GM23338 (cell line): ENCODE measurements around the gene BAD. TPM values are rescaled to one million over a fixed set of nuclear protein-coding genes. Genes with fewer than 3 reads are reported as not detected.

Source experiments
- ATAC-seq: fragments of 200-7000 bp; cut with Tn5 transposase; 3 replicates; pipeline ENCODE4 v1.9.1; 2020
- DNase-seq: peaks from one replicate; pipeline ENCODE4 v3.0.0-alpha.2; 2015; ENCODE audit warnings: low spot score
- H2AFZ ChIP-seq: fragments of 200-600 bp; sonication (generic); 2 replicates; pipeline ENCODE4 v1.8.0; 2016; ENCODE audit warnings: antibody characterized with exemption, mild to moderate bottlenecking, moderate library complexity
- H3F3A ChIP-seq: fragments of 200-600 bp; sonication (generic); replicated peaks from 2 replicates; pipeline ENCODE4 v1.8.0; 2017; ENCODE audit warnings: antibody characterized with exemption, mixed run types, low read depth
- H3K27ac ChIP-seq: fragments of 200-600 bp; sonication (generic); 2 replicates; pipeline ENCODE4 v1.6.1; 2016; ENCODE audit warnings: low read depth
- H3K27me3 ChIP-seq: fragments of 200-600 bp; sonication (generic); 2 replicates; pipeline ENCODE4 v1.8.0; 2016; ENCODE audit warnings: mild to moderate bottlenecking, mixed run types, moderate library complexity; ENCODE audit not compliant: insufficient read depth
- H3K36me3 ChIP-seq: fragments of 200-600 bp; sonication (generic); 2 replicates; pipeline ENCODE4 v1.8.0; 2016; ENCODE audit warnings: mild to moderate bottlenecking; ENCODE audit not compliant: insufficient read depth
- H3K4me1 ChIP-seq: fragments of 200-600 bp; sonication (generic); 2 replicates; pipeline ENCODE4 v1.8.0; 2016; ENCODE audit warnings: mild to moderate bottlenecking, moderate library complexity; ENCODE audit not compliant: insufficient read depth
- H3K4me2 ChIP-seq: fragments of 200-600 bp; sonication (generic); 2 replicates; pipeline ENCODE4 v1.7.1; 2017; ENCODE audit warnings: mixed run types
- H3K4me3 ChIP-seq: fragments of 200-600 bp; sonication (generic); 2 replicates; pipeline ENCODE4 v1.6.1; 2016; ENCODE audit warnings: mixed run types
- H3K79me2 ChIP-seq: fragments of 200-600 bp; sonication (generic); replicated peaks from 2 replicates; pipeline ENCODE4 v1.8.0; 2017; ENCODE audit warnings: mild to moderate bottlenecking; ENCODE audit not compliant: insufficient read depth
- H3K9me2 ChIP-seq: fragments of 200-600 bp; sonication (generic); 2 replicates; pipeline ENCODE4 v1.8.0; 2017; ENCODE audit not compliant: insufficient read depth
- H4K20me1 ChIP-seq: fragments of 200-600 bp; sonication (generic); replicated peaks from 2 replicates; pipeline ENCODE4 v1.8.0; 2017; ENCODE audit warnings: mild to moderate bottlenecking; ENCODE audit not compliant: insufficient read depth
- H3K27ac Mint-ChIP-seq: 2 replicates; pipeline ENCODE4 v1.8.0; 2020; ENCODE audit warnings: inconsistent platforms, mild to moderate bottlenecking, moderate library complexity, mixed read lengths
- H3K27me3 Mint-ChIP-seq: 3 replicates; pipeline ENCODE4 v1.8.0; 2022; ENCODE audit warnings: low read depth, mild to moderate bottlenecking, moderate library complexity, mixed read lengths, inconsistent platforms; ENCODE audit not compliant: insufficient read depth, poor library complexity
- H3K36me3 Mint-ChIP-seq: 3 replicates; pipeline ENCODE4 v1.8.0; 2021; ENCODE audit warnings: low read depth, mild to moderate bottlenecking, inconsistent platforms, moderate library complexity, mixed read lengths
- H3K4me1 Mint-ChIP-seq: 3 replicates; pipeline ENCODE4 v1.8.0; 2020; ENCODE audit warnings: mild to moderate bottlenecking, inconsistent platforms, mixed read lengths
- H3K4me3 Mint-ChIP-seq: 3 replicates; pipeline ENCODE4 v1.8.0; 2021; ENCODE audit warnings: moderate library complexity, mild to moderate bottlenecking, inconsistent platforms, mixed read lengths
- H3K9me3 Mint-ChIP-seq: 3 replicates; pipeline ENCODE4 v1.8.0; 2020; ENCODE audit warnings: moderate library complexity, mild to moderate bottlenecking, inconsistent platforms, mixed read lengths
- CREB1 ChIP-seq: fragments of 250-450 bp; sonication (Bioruptor Pico); IDR thresholded peaks from 2 replicates; pipeline ENCODE4 v1.5.0; 2020; ENCODE audit warnings: low read depth, mild to moderate bottlenecking, moderate library complexity
- ETS1 ChIP-seq: IDR thresholded peaks from 2 replicates; pipeline ENCODE4 v1.6.1; 2016; ENCODE audit warnings: antibody characterized with exemption
- EZH2 ChIP-seq: fragments of 200-600 bp; sonication (generic); IDR thresholded peaks from one replicate; pipeline ENCODE4 v1.8.0; 2017; ENCODE audit warnings: antibody characterized with exemption, mild to moderate bottlenecking, low read depth; ENCODE audit not compliant: unreplicated experiment
- EZH2phosphoT487 ChIP-seq: fragments of 200-600 bp; sonication (generic); IDR thresholded peaks from one replicate; pipeline ENCODE4 v1.8.1; 2018; ENCODE audit warnings: antibody characterized with exemption; ENCODE audit not compliant: unreplicated experiment
- JUNB ChIP-seq: IDR thresholded peaks from one replicate; pipeline ENCODE4 v1.6.1; 2016; ENCODE audit warnings: antibody characterized with exemption; ENCODE audit not compliant: unreplicated experiment
- NANOG ChIP-seq: IDR thresholded peaks from 2 replicates; pipeline ENCODE4 v1.6.1; 2016; ENCODE audit warnings: antibody characterized with exemption, borderline replicate concordance
- POLR2AphosphoS5 ChIP-seq: IDR thresholded peaks from 2 replicates; pipeline ENCODE4 v1.6.1; 2016; ENCODE audit warnings: antibody characterized with exemption, low read depth
- REST ChIP-seq: IDR thresholded peaks from one replicate; pipeline ENCODE4 v1.6.1; 2018; ENCODE audit warnings: antibody characterized with exemption; ENCODE audit not compliant: unreplicated experiment
- STAT1 ChIP-seq: IDR thresholded peaks from one replicate; pipeline ENCODE4 v1.6.1; 2016; ENCODE audit warnings: antibody characterized with exemption; ENCODE audit not compliant: unreplicated experiment
- ZNF114 ChIP-seq: fragments of 250-450 bp; sonication (Bioruptor Pico); IDR thresholded peaks from 2 replicates; pipeline ENCODE4 v1.5.0; 2020; ENCODE audit warnings: mild to moderate bottlenecking, moderate library complexity
- ZNF331 ChIP-seq: fragments of 250-450 bp; sonication (Bioruptor Pico); IDR thresholded peaks from 2 replicates; pipeline ENCODE4 v1.5.0; 2020; ENCODE audit warnings: low read depth, mild to moderate bottlenecking, moderate library complexity
- ZNF462 ChIP-seq: fragments of 250-450 bp; sonication (Bioruptor Pico); IDR thresholded peaks from 2 replicates; pipeline ENCODE4 v1.5.0; 2020; ENCODE audit warnings: mild to moderate bottlenecking, moderate library complexity
- polyA plus RNA-seq: library from polyadenylated mRNA; unstranded; fragments of >200 nt; fragmentation: Nextera tagmentation; extraction: Ambion mirVana; gene quantifications from 2 replicates; pipeline ENCODE4 v1.2.1, GENCODE V29; 2016
- total RNA-seq: library from RNA; depleted of rRNA; stranded (reverse); fragments of >200 nt; shearing (Covaris generic); gene quantifications from 2 replicates; pipeline ENCODE4 v1.2.3, GENCODE V29; 2014
- TF ChIP-seq, protein P1 (sequence below), 2 experiments: fragments of 200-600 bp in 1 of 2; sonication (generic) in 1 of 2; conservative IDR thresholded peaks; 2 replicates each; pipeline versions ENCODE4 v1.5.1 to v1.6.1; 2016 to 2017; ENCODE audit warnings: antibody characterized with exemption in 2 of 2, low read depth in 2 of 2, mild to moderate bottlenecking in 2 of 2, moderate library complexity in 1 of 2

Gene BAD
- total and polyA plus RNA-seq, 2 experiments from 2014 or later: 46.3 to 46.4 TPM

DNA sequence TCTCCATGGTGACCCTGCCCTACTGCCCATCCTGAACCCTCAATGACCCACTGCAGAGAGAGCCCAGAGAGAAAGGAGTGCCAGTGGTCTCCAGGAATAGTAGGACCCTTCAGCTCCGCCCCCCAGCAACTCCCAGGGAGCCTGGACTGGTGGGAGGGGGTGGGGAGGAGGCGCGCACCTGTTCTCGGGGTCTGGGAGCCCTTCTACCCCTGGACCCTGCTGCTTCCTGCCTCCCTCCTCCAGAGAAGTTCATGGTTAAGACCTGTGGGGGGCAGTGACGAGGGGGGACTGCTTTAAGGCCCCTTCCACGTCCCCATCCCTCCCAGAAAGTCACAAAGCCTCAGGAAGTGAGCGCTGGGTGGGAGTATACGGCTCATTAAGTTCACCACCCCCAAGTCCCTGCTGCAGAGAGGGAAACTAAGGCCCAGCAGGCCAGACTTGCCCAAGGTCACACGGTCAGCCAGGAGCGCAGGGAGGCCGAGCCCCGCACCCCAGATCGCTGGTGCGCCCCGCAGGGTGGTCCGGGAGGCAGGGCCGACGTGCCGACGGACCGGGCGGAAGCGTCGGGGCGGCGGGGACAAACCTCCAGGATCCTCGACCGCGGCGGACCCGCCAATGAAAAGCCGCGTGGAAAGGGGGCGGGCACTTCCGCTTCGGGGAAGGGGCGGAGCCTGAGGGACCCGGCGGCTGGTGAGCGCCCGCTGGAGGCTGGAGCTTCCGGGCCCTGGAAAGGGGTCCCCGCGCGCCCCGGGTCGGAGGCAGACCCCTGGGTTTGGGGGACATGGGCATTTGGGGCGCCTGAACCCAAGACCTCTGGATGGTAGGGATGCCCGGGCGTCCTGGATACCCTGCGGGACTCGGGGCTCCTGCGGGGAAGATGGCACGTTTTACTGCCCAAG lies 58.6 kb downstream of the BAD start, which contains the start of the genes NUDT22 and TRPT1:
Gene NUDT22, plus strand, starts transcription at position 667 of the 899 bp plus-strand sequence. CDS start 379 bp downstream, outside the sequence.
Gene TRPT1, minus strand, starts transcription at position 579 of the 899 bp plus-strand sequence. Its CDS starts 326 bp downstream, at position 253.
- H3K9me3 Mint-ChIP-seq: no peaks in the 10 kb centered on the region
- peak within 1 kb of the TSS; percentile 92 for H3K27ac Mint-ChIP-seq
- H3K4me1 Mint-ChIP-seq: peaks cover 12% of the 10 kb centered on the region

More for the DNA sequence above, 58.6 kb downstream of the BAD start, which contains the start of the genes NUDT22 and TRPT1:
- peak within 1 kb of the TSS; percentile 97 for H3K4me2 ChIP-seq
- H3K4me3 ChIP-seq: peak within 1 kb of the TSS; percentile 98
- no peaks in the 10 kb centered on the region for H3K9me2 ChIP-seq
- H3K27ac ChIP-seq: peak within 1 kb of the TSS; percentile 89; the same call in 1 of the 2 replicates
- TF ChIP-seq NANOG (no peak), EZH2 (no peak), ZNF462 (CRISPR knock-in tag) (no peak), JUNB (no peak), POLR2AphosphoS5 (peak; percentile 89), ETS1 (peak; percentile 69), ZNF114 (CRISPR knock-in tag) (no peak), ZNF331 (CRISPR knock-in tag) (no peak), EZH2phosphoT487 (no peak), CREB1 (no peak; the same call in 1 of the 2 replicates), STAT1 (no peak), REST (no peak)
- TF ChIP-seq, protein P1, sequence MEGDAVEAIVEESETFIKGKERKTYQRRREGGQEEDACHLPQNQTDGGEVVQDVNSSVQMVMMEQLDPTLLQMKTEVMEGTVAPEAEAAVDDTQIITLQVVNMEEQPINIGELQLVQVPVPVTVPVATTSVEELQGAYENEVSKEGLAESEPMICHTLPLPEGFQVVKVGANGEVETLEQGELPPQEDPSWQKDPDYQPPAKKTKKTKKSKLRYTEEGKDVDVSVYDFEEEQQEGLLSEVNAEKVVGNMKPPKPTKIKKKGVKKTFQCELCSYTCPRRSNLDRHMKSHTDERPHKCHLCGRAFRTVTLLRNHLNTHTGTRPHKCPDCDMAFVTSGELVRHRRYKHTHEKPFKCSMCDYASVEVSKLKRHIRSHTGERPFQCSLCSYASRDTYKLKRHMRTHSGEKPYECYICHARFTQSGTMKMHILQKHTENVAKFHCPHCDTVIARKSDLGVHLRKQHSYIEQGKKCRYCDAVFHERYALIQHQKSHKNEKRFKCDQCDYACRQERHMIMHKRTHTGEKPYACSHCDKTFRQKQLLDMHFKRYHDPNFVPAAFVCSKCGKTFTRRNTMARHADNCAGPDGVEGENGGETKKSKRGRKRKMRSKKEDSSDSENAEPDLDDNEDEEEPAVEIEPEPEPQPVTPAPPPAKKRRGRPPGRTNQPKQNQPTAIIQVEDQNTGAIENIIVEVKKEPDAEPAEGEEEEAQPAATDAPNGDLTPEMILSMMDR (conservative IDR thresholded peaks at IDR 0.05; ENCODE audit: low read depth in 2 of 2): peak; percentile 43 to 45
- DNase-seq: peak; percentile 94
- H3K79me2 ChIP-seq: no peaks in the 10 kb centered on the region; the same call in 1 of the 2 replicates
- H3K4me3 Mint-ChIP-seq: peak within 1 kb of the TSS; percentile 89
- ATAC-seq: peak; percentile 59
- no peaks in the 10 kb centered on the region for H3K27me3 ChIP-seq
- no peaks in the 10 kb centered on the region; the same call in 1 of the 2 replicates for H3K4me1 ChIP-seq
- H3K36me3 ChIP-seq: no peaks in the 10 kb centered on the region; the same call in 1 of the 2 replicates
- no peaks in the 10 kb centered on the region for H4K20me1 ChIP-seq
- H3F3A ChIP-seq: 0 out of 2 replicates have a peak, but pooled peaks cover 5% of the 10 kb centered on the region
- H3K27me3 Mint-ChIP-seq: peaks cover 4% of the 10 kb centered on the region
- H3K36me3 Mint-ChIP-seq: no peaks in the 10 kb centered on the region
- peak within 1 kb of the TSS; percentile 85; the same call in 1 of the 2 replicates for H2AFZ ChIP-seq
